Stimulated activated CD8-positive, alpha-beta memory T cell treated with anti-CD3 and anti-CD28 coated beads, Interleukin-15, amount 100 ng/mL, for 1 hour (primary cell): ENCODE data around the gene OR9Q1.
"Not testable (repeated sequence)": the region's sequence is repeated elsewhere in the genome, so short reads cannot be mapped to it uniquely, and the experiment has no call there.

Experiments used
- DNase-seq: peaks from one replicate; pipeline ENCODE4 v3.0.0-alpha.2; 2020; ENCODE audit warnings: low read depth

OR9Q1 gene

GRCh38 chr11:58023435-58023931 lies at the start of gene OR9Q1:
TSS of gene OR9Q1 (plus strand) at chr11:58023881. CDS start at chr11:58179445, 155,564 bp downstream.
- DNase-seq = no peak

GRCh38 chr11:57974132-57974531 lies 49.5 kb upstream of the OR9Q1 start:
- DNase-seq = no peak

GRCh38 chr11:57974848-57975601 lies 48.7 kb upstream of the OR9Q1 start:
- DNase-seq = no peak

- no peak for DNase-seq
These were observed 46.0 kb upstream of the OR9Q1 start for GRCh38 chr11:57977709-57978108.

- no peak for DNase-seq
These were observed 44.8 kb upstream of the OR9Q1 start for GRCh38 chr11:57978686-57979531.

GRCh38 chr11:57979532-57980079 lies 44.1 kb upstream of the OR9Q1 start:
- no peak for DNase-seq

- DNase-seq = no peak
These were observed 43.5 kb upstream of the OR9Q1 start for GRCh38 chr11:57980201-57980600.

GRCh38 chr11:57981536-57981935 lies 42.1 kb upstream of the OR9Q1 start:
- no peak for DNase-seq

GRCh38 chr11:57982776-57983175 lies 40.9 kb upstream of the OR9Q1 start:
- DNase-seq = no peak

GRCh38 chr11:57983191-57983590 lies 40.5 kb upstream of the OR9Q1 start:
- DNase-seq = no peak

- not testable (repeated sequence) for DNase-seq
These were observed 24.2 kb upstream of the OR9Q1 start for GRCh38 chr11:57999523-57999922.

GRCh38 chr11:58000021-58000420 lies 23.7 kb upstream of the OR9Q1 start:
- not testable (repeated sequence) for DNase-seq

- DNase-seq = no peak
These were observed 23.0 kb upstream of the OR9Q1 start for GRCh38 chr11:58000699-58001098.

- DNase-seq = no peak
These were observed 20.6 kb upstream of the OR9Q1 start for GRCh38 chr11:58003036-58003435.

GRCh38 chr11:58003591-58003990 lies 20.1 kb upstream of the OR9Q1 start:
- no peak for DNase-seq

GRCh38 chr11:58004664-58005063 lies 19.0 kb upstream of the OR9Q1 start:
- no peak for DNase-seq

GRCh38 chr11:58006940-58007339 lies 16.7 kb upstream of the OR9Q1 start:
- DNase-seq = no peak

GRCh38 chr11:58011771-58012170 lies 11.9 kb upstream of the OR9Q1 start:
- no peak for DNase-seq

- DNase-seq = no peak
These were observed 965 bp downstream of the OR9Q1 start for GRCh38 chr11:58024601-58025091.

- DNase-seq = no peak
These were observed 3.7 kb downstream of the OR9Q1 start for GRCh38 chr11:58027341-58027740.

GRCh38 chr11:58028687-58029411 lies 5.2 kb downstream of the OR9Q1 start:
- no peak for DNase-seq

GRCh38 chr11:58030653-58031052 lies 7.0 kb downstream of the OR9Q1 start, which contains the start of gene OR6Q1:
TSS of gene OR6Q1 (plus strand) at chr11:58030953. CDS start at chr11:58030953, 0 bp downstream.
- no peak for DNase-seq
